IPS-18a (cell line): ENCODE data around the gene SNX24.

Experiments
- H3K27ac ChIP-seq: one replicate; pipeline ENCODE4 v1.5.1; 2013; ENCODE audit warnings: low read length
- H3K27me3 ChIP-seq: one replicate; pipeline ENCODE4 v1.6.1; 2013; ENCODE audit warnings: mild to moderate bottlenecking, low read length; ENCODE audit not compliant: control insufficient read depth, insufficient read depth
- H3K36me3 ChIP-seq: one replicate; pipeline ENCODE4 v1.6.1; 2013; ENCODE audit warnings: low read depth, low read length; ENCODE audit not compliant: control insufficient read depth
- H3K4me1 ChIP-seq: one replicate; pipeline ENCODE4 v1.6.1; 2013; ENCODE audit warnings: low read depth, low read length; ENCODE audit not compliant: control insufficient read depth
- H3K4me3 ChIP-seq: one replicate; pipeline ENCODE4 v1.5.1; 2013; ENCODE audit warnings: low read length
- H3K9ac ChIP-seq: one replicate; pipeline ENCODE4 v1.6.1; 2013; ENCODE audit warnings: mild to moderate bottlenecking, low read length, moderate library complexity
- H3K9me3 ChIP-seq: one replicate; pipeline ENCODE4 v1.6.1; 2013; ENCODE audit warnings: low read depth, low read length; ENCODE audit not compliant: control insufficient read depth

The SNX24 gene

DNA sequence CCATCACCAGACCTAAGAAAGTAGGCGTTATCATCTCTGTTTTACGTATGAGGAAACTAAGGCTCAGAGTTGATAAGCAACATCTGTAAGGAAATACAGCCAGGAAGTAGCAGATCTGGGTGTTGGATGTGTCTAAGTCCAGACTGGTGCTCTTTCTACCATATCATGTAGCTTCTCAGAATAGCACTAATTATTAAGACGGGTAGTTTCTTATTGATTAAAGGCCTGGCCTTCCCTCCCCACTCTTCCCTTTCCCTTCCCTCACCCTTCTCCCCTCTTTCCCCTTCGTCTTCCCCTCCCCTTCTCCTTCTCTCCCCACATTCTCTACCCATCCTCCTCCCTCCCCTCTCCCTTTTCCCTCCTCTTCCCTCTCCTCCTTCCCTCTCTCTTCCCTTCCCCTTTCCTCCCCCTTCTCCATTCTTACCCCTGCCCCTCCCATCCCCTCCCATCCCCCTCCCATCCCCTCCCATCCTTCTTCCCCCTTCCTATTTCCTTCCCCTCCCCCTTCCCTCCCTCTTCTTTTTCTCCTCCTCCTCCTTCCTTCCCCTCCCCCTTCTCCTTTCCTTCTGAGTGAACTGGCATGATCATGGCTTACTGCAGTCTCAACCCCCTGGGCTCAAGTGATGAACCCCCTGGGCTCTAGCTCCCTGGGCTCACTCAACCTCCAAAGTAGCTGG lies 79.4 kb downstream of the SNX24 start:
- no peak overlapping the region for H3K9ac ChIP-seq
- H3K36me3 ChIP-seq, result no peaks in the 10 kb centered on the region
- peaks cover 23% of the 10 kb centered on the region for H3K4me1 ChIP-seq
- no peak overlapping the region for H3K27ac ChIP-seq
- no peaks in the 10 kb centered on the region for H3K9me3 ChIP-seq
- H3K27me3 ChIP-seq, result no peaks in the 10 kb centered on the region
- H3K4me3 ChIP-seq, result no peak overlapping the region

DNA sequence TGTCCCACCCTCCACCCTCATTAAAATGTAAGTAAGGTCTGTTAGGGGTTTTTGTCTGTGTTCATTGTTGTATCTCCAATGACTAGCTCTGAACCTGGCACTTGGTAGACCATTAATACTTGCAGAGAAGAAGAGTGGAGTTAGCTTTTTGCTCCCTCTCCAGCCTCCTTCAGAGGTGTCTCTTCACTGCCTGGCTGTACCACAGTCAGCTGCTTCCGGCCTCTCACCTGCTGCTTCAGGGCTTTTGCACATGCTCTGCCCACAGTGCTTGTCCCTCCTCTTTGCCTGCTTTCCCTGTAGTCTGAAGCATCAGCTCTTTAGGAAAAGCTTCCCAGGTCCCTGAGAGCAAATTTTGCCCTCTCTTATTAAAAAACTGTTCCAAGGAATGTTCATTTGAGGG lies 83.6 kb downstream of the SNX24 start:
- H3K9me3 ChIP-seq, result no peaks in the 10 kb centered on the region
- H3K27me3 ChIP-seq, result no peaks in the 10 kb centered on the region
- no peak overlapping the region for H3K4me3 ChIP-seq
- no peak overlapping the region for H3K9ac ChIP-seq
- H3K4me1 ChIP-seq, result peaks cover 13% of the 10 kb centered on the region
- no peak overlapping the region for H3K27ac ChIP-seq
- no peaks in the 10 kb centered on the region for H3K36me3 ChIP-seq

DNA sequence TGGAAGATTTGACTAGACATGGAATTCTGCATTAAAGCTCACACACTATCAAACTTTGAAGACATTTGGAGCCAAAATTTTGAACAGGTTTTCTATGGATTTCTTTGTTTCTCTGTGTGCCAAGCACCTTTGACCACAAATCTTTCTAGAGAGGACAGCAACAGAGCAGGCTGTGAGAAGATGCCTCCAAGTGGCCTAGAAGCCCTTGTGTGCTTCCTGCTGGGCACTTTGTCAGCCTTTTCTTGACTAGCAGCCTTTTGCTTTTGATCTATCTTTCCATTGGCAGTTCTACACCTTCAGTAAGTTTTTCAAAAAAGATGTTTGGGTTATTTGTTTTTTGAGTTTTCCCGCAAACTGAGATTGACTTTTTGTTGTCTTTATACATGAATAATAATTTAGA lies 84.6 kb downstream of the SNX24 start:
- H3K9ac ChIP-seq, result no peak overlapping the region
- H3K27me3 ChIP-seq, result no peaks in the 10 kb centered on the region
- H3K4me1 ChIP-seq, result peaks cover 13% of the 10 kb centered on the region
- H3K9me3 ChIP-seq, result no peaks in the 10 kb centered on the region
- no peaks in the 10 kb centered on the region for H3K36me3 ChIP-seq
- no peak overlapping the region for H3K27ac ChIP-seq
- no peak overlapping the region for H3K4me3 ChIP-seq

DNA sequence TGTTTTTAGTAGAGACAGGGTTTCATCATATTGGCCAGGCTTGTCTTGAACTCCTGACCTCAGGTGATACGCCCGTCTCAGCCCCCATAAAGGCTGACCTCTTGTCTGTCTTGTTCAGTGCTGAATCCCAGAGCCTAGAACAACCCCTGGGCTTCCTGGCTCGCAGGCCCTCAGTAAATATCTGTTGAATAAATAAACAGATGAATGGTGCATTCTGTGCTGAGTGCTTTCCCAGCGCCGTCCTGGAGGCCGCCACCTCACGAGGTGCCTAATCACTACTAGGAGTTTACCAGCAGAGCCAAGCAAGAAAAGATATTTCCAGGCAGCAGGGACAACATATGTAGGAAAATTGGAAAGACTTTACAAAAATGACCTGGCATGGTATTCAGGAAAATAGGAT lies 88.5 kb downstream of the SNX24 start:
- Histone ChIP-seq H3K4me1 (peaks cover 25% of the 10 kb centered on the region), H3K9me3 (no peaks in the 10 kb centered on the region), H3K27ac (no peak overlapping the region), H3K36me3 (no peaks in the 10 kb centered on the region), H3K9ac (no peak overlapping the region), H3K4me3 (no peak overlapping the region), H3K27me3 (no peaks in the 10 kb centered on the region)

DNA sequence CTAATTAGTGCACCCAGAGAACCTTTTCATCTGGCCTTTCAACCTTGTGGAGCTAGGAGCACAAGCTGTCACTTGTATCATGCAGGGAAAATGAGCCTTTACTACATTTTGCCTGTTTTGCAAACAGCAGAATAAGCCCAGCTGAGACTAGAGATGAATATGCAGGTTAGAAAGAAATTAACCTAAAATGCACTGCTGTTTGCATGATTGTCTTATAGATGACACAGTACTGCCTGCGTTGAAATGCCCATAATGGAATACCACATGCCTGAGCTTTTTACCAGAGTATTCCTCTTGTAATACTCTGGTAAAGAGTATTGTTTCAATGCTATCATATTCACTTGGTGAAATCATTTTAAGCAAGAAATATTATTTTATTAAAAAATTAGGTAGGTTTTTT lies 90.7 kb downstream of the SNX24 start:
- Histone ChIP-seq H3K27ac (no peak overlapping the region), H3K36me3 (no peaks in the 10 kb centered on the region), H3K27me3 (no peaks in the 10 kb centered on the region), H3K9me3 (no peaks in the 10 kb centered on the region), H3K4me3 (no peak overlapping the region), H3K4me1 (peaks cover 12% of the 10 kb centered on the region), H3K9ac (no peak overlapping the region)

DNA sequence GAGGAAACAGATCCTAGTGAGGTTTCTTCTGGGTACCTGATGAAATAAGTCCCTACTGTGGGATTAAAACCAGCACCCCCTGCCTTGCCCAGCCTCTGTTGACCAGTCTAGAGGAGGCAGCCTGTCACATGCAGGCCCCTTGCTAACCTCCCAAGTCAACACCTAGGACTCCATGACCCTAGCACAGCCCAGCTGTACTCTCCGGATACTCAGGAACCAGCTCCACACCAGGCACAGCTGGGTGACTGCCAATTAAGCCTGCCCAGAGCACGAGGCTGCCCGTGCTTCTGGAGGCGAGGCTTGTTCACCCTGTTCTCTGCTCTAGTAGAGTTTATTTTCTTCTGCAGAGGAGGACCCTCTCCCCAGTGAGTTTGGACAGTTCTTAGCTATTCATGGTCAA lies 92.5 kb downstream of the SNX24 start:
- Histone ChIP-seq H3K36me3 (no peaks in the 10 kb centered on the region), H3K27ac (no peak overlapping the region), H3K9me3 (no peaks in the 10 kb centered on the region), H3K4me1 (peaks cover 13% of the 10 kb centered on the region), H3K9ac (no peak overlapping the region), H3K4me3 (no peak overlapping the region), H3K27me3 (no peaks in the 10 kb centered on the region)

DNA sequence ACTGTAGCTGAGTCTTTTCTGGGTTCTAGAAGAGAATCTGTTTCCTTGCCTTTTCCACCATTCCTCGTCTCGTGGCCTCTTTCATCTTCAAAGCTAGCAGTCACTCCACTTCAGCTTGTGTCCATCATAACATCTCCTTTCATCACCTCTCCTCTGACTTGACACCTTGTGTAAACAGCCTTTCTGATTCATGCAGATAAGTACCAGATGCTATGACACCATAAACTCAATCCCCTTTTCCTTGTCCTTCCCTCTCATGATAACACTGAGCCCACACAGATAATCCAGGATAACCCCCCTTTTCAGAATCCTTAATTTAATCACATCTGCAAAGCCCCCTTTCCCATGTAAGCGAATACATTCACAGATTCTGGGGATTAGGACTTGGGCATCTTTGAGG lies 95.5 kb downstream of the SNX24 start:
- Histone ChIP-seq H3K9ac (no peak overlapping the region), H3K27me3 (no peaks in the 10 kb centered on the region), H3K9me3 (no peaks in the 10 kb centered on the region), H3K4me1 (peaks cover 14% of the 10 kb centered on the region), H3K36me3 (no peaks in the 10 kb centered on the region), H3K27ac (no peak overlapping the region), H3K4me3 (no peak overlapping the region)

DNA sequence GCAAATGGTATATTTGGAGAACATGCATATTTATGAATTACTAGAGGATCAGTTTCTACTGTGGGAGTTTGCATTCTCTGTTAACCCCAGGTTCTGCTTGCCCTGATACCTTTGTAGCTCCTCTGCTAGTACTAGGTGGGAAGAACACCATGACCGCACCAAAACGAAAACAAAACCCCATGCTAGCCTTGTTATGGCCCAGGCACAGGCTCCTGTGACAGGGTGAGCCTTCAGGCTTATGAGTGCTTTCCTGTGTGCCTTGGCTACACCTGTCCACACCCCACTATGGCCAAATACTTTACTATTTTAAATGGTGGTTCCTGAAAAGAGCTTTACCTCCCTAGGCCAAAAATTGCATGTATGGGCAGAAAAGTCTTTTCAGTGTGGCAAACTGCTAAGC lies 96.3 kb downstream of the SNX24 start:
- H3K4me3 ChIP-seq, result no peak overlapping the region
- H3K27ac ChIP-seq, result no peak overlapping the region
- no peaks in the 10 kb centered on the region for H3K27me3 ChIP-seq
- H3K4me1 ChIP-seq, result peaks cover 12% of the 10 kb centered on the region
- no peaks in the 10 kb centered on the region for H3K9me3 ChIP-seq
- H3K9ac ChIP-seq, result no peak overlapping the region
- no peaks in the 10 kb centered on the region for H3K36me3 ChIP-seq

DNA sequence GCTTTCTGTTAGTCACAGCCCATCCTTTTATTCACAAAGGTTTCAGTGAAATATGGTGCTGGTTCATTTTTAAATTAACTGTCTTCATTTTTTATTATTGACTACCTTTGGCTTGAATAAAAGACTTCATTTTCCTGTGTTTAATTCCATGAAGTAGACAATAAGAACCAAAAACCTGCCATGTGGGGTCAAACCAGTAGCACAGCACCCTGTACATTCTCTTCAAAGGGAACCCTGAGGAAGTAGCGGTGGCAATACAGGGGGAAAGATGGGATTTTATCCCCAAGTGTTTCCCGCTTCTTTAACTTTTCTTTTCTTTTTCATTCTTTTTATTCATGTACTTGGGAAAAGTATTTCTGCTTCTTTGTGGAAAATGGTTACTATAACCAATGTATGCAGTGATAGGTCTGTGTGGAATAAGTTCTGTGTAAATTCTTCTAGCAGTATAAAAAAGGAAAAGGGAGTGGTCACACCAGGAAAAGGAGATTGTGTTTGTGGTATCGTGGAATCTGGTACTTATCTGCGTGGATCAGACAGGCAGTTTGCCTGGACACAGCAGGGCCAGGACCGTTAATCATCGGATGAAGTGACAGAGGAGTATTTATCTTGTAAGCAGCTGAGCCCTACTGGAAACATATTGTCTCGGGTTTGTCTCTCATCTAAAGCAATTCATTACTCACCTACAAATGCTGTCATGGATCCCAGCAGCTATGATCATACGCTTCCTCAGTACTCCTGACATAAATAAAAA lies 96.9 kb downstream of the SNX24 start:
- Histone ChIP-seq H3K36me3 (no peaks in the 10 kb centered on the region), H3K27ac (no peak overlapping the region), H3K9me3 (no peaks in the 10 kb centered on the region), H3K27me3 (no peaks in the 10 kb centered on the region), H3K4me3 (no peak overlapping the region), H3K9ac (no peak overlapping the region), H3K4me1 (peaks cover 12% of the 10 kb centered on the region)

DNA sequence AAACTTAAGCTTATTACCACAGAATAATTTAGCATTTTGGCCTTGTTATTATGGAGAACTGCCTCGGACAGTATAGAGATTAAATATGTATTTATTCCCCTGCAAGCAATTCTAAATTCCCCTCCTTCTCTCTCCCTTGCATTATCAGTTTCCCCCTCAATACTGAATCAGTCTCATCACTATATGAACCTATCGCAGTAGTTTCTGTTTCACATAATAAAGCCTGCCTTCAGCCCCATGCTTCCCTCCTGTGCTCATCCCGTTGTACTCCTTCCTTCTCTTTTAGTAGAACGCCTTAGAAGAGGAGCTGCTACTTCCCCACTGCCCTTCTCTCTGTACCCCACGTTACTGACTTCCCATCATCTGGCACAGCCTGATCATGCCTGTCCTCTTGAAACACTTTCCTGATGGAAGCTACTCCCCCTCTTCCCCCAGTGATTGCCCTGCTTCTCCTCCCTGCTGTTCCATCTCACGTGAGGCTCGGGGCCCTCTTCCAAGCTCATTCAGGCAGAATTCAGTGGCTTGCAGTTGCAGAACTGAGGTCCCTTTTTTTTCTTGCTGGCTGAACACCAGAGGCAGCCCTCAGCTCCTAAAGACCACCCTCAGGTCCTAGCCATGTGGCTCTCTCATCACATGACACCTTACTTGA lies 97.8 kb downstream of the SNX24 start:
- Histone ChIP-seq H3K36me3 (no peaks in the 10 kb centered on the region), H3K9ac (no peak overlapping the region)

DNA sequence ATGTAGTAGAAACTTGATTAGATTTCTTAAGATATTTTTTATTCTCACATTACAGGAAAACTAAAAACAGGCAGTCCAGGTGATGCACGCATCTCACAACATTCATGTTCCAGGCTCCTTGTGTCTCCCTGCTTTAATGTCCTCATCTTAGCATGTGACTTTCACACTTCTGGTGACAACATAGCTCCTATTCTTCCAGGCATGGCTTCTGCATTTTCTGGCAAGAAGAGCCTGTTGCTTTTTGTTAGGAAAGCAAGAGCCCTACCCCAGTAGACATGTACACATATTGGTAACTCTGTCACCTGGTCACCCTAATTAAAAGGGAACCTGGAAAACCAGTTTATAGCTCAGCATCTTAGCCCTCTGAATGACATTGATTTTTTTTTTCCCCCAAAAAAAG lies 98.6 kb downstream of the SNX24 start:
- no peaks in the 10 kb centered on the region for H3K27me3 ChIP-seq
- no peak overlapping the region for H3K9ac ChIP-seq
- H3K9me3 ChIP-seq, result no peaks in the 10 kb centered on the region
- no peaks in the 10 kb centered on the region for H3K36me3 ChIP-seq
- no peak overlapping the region for H3K4me3 ChIP-seq
- no peak overlapping the region for H3K27ac ChIP-seq
- peaks cover 4% of the 10 kb centered on the region for H3K4me1 ChIP-seq

More for the DNA sequence above, 97.8 kb downstream of the SNX24 start:
- Histone ChIP-seq H3K4me1 (peaks cover 4% of the 10 kb centered on the region), H3K9me3 (no peaks in the 10 kb centered on the region), H3K27me3 (no peaks in the 10 kb centered on the region), H3K27ac (no peak overlapping the region), H3K4me3 (no peak overlapping the region)
